IMR-90 (cell line): ENCODE measurements around the gene UGT1A3. TPM values are rescaled to one million over a fixed set of nuclear protein-coding genes. Genes with fewer than 3 reads are reported as not detected.

ENCODE experiments used
- CEBPB ChIP-seq: IDR thresholded peaks from 2 replicates; pipeline ENCODE4 v1.6.1; 2012; ENCODE audit warnings: low read depth, low read length, improper control_type of control experiment
- ELK1 ChIP-seq: fragments of 150-350 bp; IDR thresholded peaks from 2 replicates; pipeline ENCODE4 v1.6.1; 2016; ENCODE audit warnings: low read depth, mild to moderate bottlenecking, low read length, moderate library complexity, borderline replicate concordance
- FOS ChIP-seq: fragments of 150-350 bp; IDR thresholded peaks from 2 replicates; pipeline ENCODE4 v1.6.1; 2016; ENCODE audit warnings: low read depth, low read length
- POLR2A ChIP-seq: IDR thresholded peaks from 2 replicates; pipeline ENCODE4 v1.6.1; 2012; ENCODE audit warnings: mild to moderate bottlenecking, low read depth, low read length
- RAD21 ChIP-seq: IDR thresholded peaks from 2 replicates; pipeline ENCODE4 v1.6.1; 2012; ENCODE audit warnings: low read length, improper control_type of control experiment
- RFX5 ChIP-seq: IDR thresholded peaks from 2 replicates; pipeline ENCODE4 v1.8.0; 2012; ENCODE audit warnings: low read depth, mild to moderate bottlenecking, low read length, moderate library complexity
- polyA plus RNA-seq, 3 experiments: library from polyadenylated mRNA; depleted of rRNA; stranded (reverse); fragments of >200 nt; gene quantifications; 2 replicates each; pipeline ENCODE4 v1.2.3, GENCODE V29; 2012; ENCODE audit warnings: low replicate concordance in 1 of 3
- total RNA-seq: library from RNA; depleted of rRNA; stranded (reverse); fragments of >200 nt; gene quantifications from 2 replicates; pipeline ENCODE4 v1.2.3, GENCODE V29; 2012

The UGT1A3 gene
- total and polyA plus RNA-seq, 2 of the 4 experiments (the other 2 are of a cell fraction): not detected

DNA sequence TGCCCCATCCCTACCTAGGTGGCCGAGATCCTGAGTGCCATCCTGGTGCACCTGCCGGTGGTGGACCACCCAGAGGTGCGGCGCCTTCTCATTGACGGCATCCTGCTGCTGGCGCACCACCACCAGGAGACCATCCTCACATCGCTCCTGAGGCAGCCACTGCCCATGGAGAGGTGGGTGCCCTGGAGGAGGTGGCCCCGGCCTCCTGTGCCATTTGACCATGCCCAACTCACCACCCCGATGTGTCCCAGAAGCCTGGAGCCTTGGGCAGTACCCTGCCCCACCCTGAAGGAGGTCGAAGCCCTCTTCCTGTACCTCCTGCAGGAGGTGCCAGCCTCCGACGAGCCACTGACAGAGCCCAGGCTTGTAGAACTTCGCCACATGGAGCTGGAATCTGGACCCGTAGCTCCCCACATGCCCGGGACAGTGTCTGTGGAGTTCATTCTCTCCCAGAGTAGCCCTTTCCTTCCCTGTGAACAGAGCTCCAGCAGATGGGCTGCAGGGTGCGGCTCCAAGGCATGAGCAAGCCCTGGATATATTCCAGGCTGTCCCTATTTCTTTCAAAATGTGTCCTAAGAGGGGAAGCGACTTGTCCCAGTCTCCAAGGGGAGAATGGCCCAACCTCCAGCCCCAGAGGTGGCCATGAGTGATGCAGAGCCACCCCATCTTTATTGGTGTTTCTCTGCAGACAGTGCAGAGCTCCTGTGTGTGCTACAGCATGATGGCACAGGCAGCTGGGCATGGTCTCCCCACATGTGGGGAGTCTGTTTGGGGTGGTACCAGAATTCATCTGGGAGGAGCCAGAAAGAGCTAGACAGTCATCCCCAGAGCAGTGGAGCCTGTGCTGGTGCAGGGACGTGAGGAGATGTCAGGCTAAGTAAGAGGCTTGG, 91.3 kb downstream of the UGT1A3 start (continued):
- TF ChIP-seq RAD21 (no peak), FOS (no peak), POLR2A (no peak), CEBPB (no peak), RFX5 (no peak), ELK1 (no peak)
